Ishikawa (cell line): ENCODE results near the gene SBNO2.

Experiments used
- CEBPB ChIP-seq: IDR thresholded peaks from 2 replicates; pipeline ENCODE4 v1.6.1; 2012
- CREB1 ChIP-seq: IDR thresholded peaks from 2 replicates; pipeline ENCODE4 v1.6.1; 2012; ENCODE audit warnings: low read depth
- EGR1 ChIP-seq: IDR thresholded peaks from 2 replicates; pipeline ENCODE4 v1.6.1; 2012
- EP300 ChIP-seq: IDR thresholded peaks from 2 replicates; pipeline ENCODE4 v1.6.1; 2012; ENCODE audit warnings: borderline replicate concordance
- FOXM1 ChIP-seq: IDR thresholded peaks from 2 replicates; pipeline ENCODE4 v1.6.1; 2012; ENCODE audit warnings: low read depth, borderline replicate concordance
- MAX ChIP-seq: IDR thresholded peaks from 2 replicates; pipeline ENCODE4 v1.6.1; 2012
- NFIC ChIP-seq: IDR thresholded peaks from 2 replicates; pipeline ENCODE4 v1.6.1; 2012
- RAD21 ChIP-seq: IDR thresholded peaks from 2 replicates; pipeline ENCODE4 v1.6.1; 2012; ENCODE audit warnings: low read depth
- REST ChIP-seq: IDR thresholded peaks from 2 replicates; pipeline ENCODE4 v1.6.1; 2012; ENCODE audit warnings: low read depth, mild to moderate bottlenecking
- TAF1 ChIP-seq: IDR thresholded peaks from 2 replicates; pipeline ENCODE4 v1.6.1; 2012; ENCODE audit warnings: low read depth, mild to moderate bottlenecking
- TCF12 ChIP-seq: IDR thresholded peaks from 2 replicates; pipeline ENCODE4 v1.6.1; 2012; ENCODE audit warnings: low read depth
- TEAD4 ChIP-seq: IDR thresholded peaks from 2 replicates; pipeline ENCODE4 v1.6.1; 2012
- YY1 ChIP-seq: IDR thresholded peaks from 2 replicates; pipeline ENCODE4 v1.6.1; 2012; ENCODE audit warnings: low read depth
- ZBTB7A ChIP-seq: IDR thresholded peaks from 2 replicates; pipeline ENCODE4 v1.6.1; 2012; ENCODE audit warnings: low read depth
- TF ChIP-seq, protein P1 (sequence below): IDR thresholded peaks from 2 replicates; pipeline ENCODE4 v1.6.1; 2012

The SBNO2 gene

GRCh38 chr19:1166872-1167573 lies 7.0 kb downstream of the SBNO2 start:
- TF ChIP-seq CREB1 = no peak
- TF ChIP-seq YY1 = no peak
- no peak for TF ChIP-seq NFIC
- no peak for TF ChIP-seq TCF12
- no peak for TF ChIP-seq MAX
- no peak for TF ChIP-seq FOXM1
- TF ChIP-seq REST = no peak
- no peak for TF ChIP-seq EGR1
- TF ChIP-seq, protein P1, sequence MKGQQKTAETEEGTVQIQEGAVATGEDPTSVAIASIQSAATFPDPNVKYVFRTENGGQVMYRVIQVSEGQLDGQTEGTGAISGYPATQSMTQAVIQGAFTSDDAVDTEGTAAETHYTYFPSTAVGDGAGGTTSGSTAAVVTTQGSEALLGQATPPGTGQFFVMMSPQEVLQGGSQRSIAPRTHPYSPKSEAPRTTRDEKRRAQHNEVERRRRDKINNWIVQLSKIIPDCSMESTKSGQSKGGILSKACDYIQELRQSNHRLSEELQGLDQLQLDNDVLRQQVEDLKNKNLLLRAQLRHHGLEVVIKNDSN = no peak
- TF ChIP-seq TEAD4 = no peak
- no peak for TF ChIP-seq RAD21
- no peak for TF ChIP-seq CEBPB
- no peak for TF ChIP-seq EP300

GRCh38 chr19:1164684-1165531 lies 9.2 kb downstream of the SBNO2 start:
- TF ChIP-seq EP300 (no peak), FOXM1 (no peak), RAD21 (no peak), REST (no peak), EGR1 (no peak), TEAD4 (no peak), TAF1 (no peak)

DNA sequence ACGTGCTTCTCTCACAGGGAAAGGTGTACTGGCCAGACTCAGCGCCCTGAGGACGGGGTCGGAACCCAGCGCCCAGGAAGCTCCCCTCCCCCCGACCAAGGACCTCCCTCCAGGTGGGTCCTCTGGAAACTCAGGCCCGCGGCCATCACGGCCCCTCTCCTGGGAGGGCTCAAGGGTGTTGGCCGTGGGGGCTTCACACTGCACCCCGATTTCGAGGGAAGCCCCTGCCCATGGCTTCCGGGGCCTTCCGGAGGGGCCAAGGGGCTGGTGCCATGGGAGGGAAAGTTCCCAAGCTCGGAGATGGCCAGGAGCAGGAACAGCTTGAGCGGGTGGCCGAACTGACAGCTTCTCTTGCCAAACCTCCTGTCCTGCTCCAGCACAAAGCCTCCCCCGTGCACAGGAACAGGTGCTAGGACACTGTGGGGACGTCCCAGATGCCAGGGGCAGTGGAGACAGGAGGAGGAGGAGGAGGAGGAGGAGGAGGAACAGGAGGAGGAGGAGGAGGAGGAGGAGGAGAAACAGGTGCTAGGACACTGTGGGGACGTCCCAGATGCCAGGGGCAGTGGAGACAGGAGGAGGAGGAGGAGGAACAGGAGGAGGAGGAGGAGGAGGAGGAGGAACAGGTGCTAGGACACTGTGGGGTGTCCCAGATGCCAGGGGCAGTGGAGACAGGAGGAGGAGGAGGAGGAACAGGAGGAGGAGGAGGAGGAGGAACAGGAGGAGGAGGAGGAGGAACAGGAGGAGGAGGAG lies 10.0 kb downstream of the SBNO2 start:
- TF ChIP-seq CEBPB (no peak), REST (no peak), NFIC (no peak), TEAD4 (no peak), EGR1 (no peak), YY1 (no peak), MAX (no peak), TAF1 (no peak), RAD21 (no peak), ZBTB7A (no peak), FOXM1 (no peak), EP300 (no peak), CREB1 (no peak), TCF12 (no peak)
- TF ChIP-seq, protein P1 = no peak
